IPS DF 6.9 (cell line): ENCODE results near the gene PARD3B.

Experiments
- DNase-seq: peaks from one replicate; pipeline ENCODE4 v3.0.0-alpha.2; 2013; ENCODE audit warnings: low read depth, low spot score
- H3K27ac ChIP-seq: one replicate; pipeline ENCODE4 v1.5.1; 2013; ENCODE audit warnings: low read length, control low read depth
- H3K27me3 ChIP-seq: 2 replicates; pipeline ENCODE4 v1.6.1; 2013; ENCODE audit warnings: mild to moderate bottlenecking, low read length; ENCODE audit not compliant: control insufficient read depth, insufficient read depth
- H3K36me3 ChIP-seq: 2 replicates; pipeline ENCODE4 v1.6.1; 2013; ENCODE audit warnings: low read length; ENCODE audit not compliant: control insufficient read depth, insufficient read depth
- H3K4me1 ChIP-seq: 2 replicates; pipeline ENCODE4 v1.6.1; 2013; ENCODE audit warnings: low read length; ENCODE audit not compliant: control insufficient read depth, insufficient read depth
- H3K4me3 ChIP-seq: 2 replicates; pipeline ENCODE4 v1.5.1; 2013; ENCODE audit warnings: mild to moderate bottlenecking, low read length
- H3K9me3 ChIP-seq: 2 replicates; pipeline ENCODE4 v1.6.1; 2013; ENCODE audit warnings: low read length, inconsistent platforms; ENCODE audit not compliant: control insufficient read depth, insufficient read depth
- WGBS: extraction: QIAGEN DNeasy Blood & Tissue Kit; methylation state at CpG from one replicate; pipeline ENCODE4 v1.1.7; 2013; ENCODE audit warnings: mixed read lengths, missing lambda C conversion rate; ENCODE audit not compliant: insufficient read length, insufficient coverage; 5-methylcytosine and 5-hydroxymethylcytosine counted together

PARD3B gene

GRCh38 chr2:204900487-204900886 lies 355.2 kb downstream of the PARD3B start:
- Histone ChIP-seq H3K9me3 (no peaks in the 10 kb centered on the region), H3K27ac (no peak overlapping the region), H3K36me3 (no peaks in the 10 kb centered on the region), H3K4me3 (no peak overlapping the region), H3K27me3 (no peaks in the 10 kb centered on the region), H3K4me1 (no peaks in the 10 kb centered on the region)
- WGBS, result no CpG with 5 or more reads among the region's 2 CpGs
- no peak for DNase-seq

GRCh38 chr2:204900910-204901309 lies 355.6 kb downstream of the PARD3B start:
- WGBS, result no CpG with 5 or more reads among the region's 1 CpG
- no peaks in the 10 kb centered on the region for H3K9me3 ChIP-seq
- no peaks in the 10 kb centered on the region for H3K27me3 ChIP-seq
- H3K27ac ChIP-seq, result no peak overlapping the region
- H3K4me3 ChIP-seq, result no peak overlapping the region
- H3K36me3 ChIP-seq, result no peaks in the 10 kb centered on the region
- no peaks in the 10 kb centered on the region for H3K4me1 ChIP-seq
- no peak for DNase-seq

- no peaks in the 10 kb centered on the region for H3K36me3 ChIP-seq
- no peak for DNase-seq
- no peaks in the 10 kb centered on the region for H3K4me1 ChIP-seq
- no peaks in the 10 kb centered on the region for H3K9me3 ChIP-seq
- WGBS, result no CpG with 5 or more reads among the region's 1 CpG
- H3K27ac ChIP-seq, result no peak overlapping the region
- H3K27me3 ChIP-seq, result no peaks in the 10 kb centered on the region
- no peak overlapping the region for H3K4me3 ChIP-seq
Observed at GRCh38 chr2:204901591-204901990, 356.3 kb downstream of the PARD3B start.

- no peaks in the 10 kb centered on the region for H3K4me1 ChIP-seq
- no peaks in the 10 kb centered on the region for H3K9me3 ChIP-seq
- WGBS, result no CpG with 5 or more reads among the region's 2 CpGs
- H3K27ac ChIP-seq, result no peak overlapping the region
- no peaks in the 10 kb centered on the region for H3K36me3 ChIP-seq
- H3K4me3 ChIP-seq, result no peak overlapping the region
- no peak for DNase-seq
- H3K27me3 ChIP-seq, result no peaks in the 10 kb centered on the region
Observed at GRCh38 chr2:204909791-204910190, 364.5 kb downstream of the PARD3B start.

GRCh38 chr2:204913312-204913711 lies 368.0 kb downstream of the PARD3B start:
- WGBS, result no CpG with 5 or more reads among the region's 3 CpGs
- Histone ChIP-seq H3K36me3 (no peaks in the 10 kb centered on the region), H3K27me3 (no peaks in the 10 kb centered on the region), H3K9me3 (no peaks in the 10 kb centered on the region), H3K27ac (no peak overlapping the region), H3K4me3 (no peak overlapping the region), H3K4me1 (no peaks in the 10 kb centered on the region)
- no peak for DNase-seq

- DNase-seq, result no peak
- Histone ChIP-seq H3K27ac (no peak overlapping the region), H3K27me3 (no peaks in the 10 kb centered on the region), H3K9me3 (no peaks in the 10 kb centered on the region), H3K4me1 (no peaks in the 10 kb centered on the region), H3K4me3 (no peak overlapping the region), H3K36me3 (no peaks in the 10 kb centered on the region)
- no CpG with 5 or more reads among the region's 8 CpGs for WGBS
Observed at GRCh38 chr2:204913854-204914464, 368.7 kb downstream of the PARD3B start.

GRCh38 chr2:204914708-204915107 lies 369.4 kb downstream of the PARD3B start:
- no peaks in the 10 kb centered on the region for H3K4me1 ChIP-seq
- no CpG with 5 or more reads among the region's 9 CpGs for whole genome bisulfite sequencing
- no peak for DNase-seq

GRCh38 chr2:204917089-204917701 lies 371.9 kb downstream of the PARD3B start:
- no peak for DNase-seq
- H3K36me3 ChIP-seq, result no peaks in the 10 kb centered on the region
- WGBS, result no CpG with 5 or more reads among the region's 2 CpGs
- H3K27me3 ChIP-seq, result no peaks in the 10 kb centered on the region
- H3K9me3 ChIP-seq, result no peaks in the 10 kb centered on the region
- no peak overlapping the region for H3K27ac ChIP-seq
- H3K4me1 ChIP-seq, result no peaks in the 10 kb centered on the region
- no peak overlapping the region for H3K4me3 ChIP-seq

More at GRCh38 chr2:204914708-204915107, 369.4 kb downstream of the PARD3B start:
- Histone ChIP-seq H3K27me3 (no peaks in the 10 kb centered on the region), H3K4me3 (no peak overlapping the region), H3K9me3 (no peaks in the 10 kb centered on the region), H3K27ac (no peak overlapping the region), H3K36me3 (no peaks in the 10 kb centered on the region)

GRCh38 chr2:204920776-204921175 lies 375.5 kb downstream of the PARD3B start:
- no peak overlapping the region for H3K4me3 ChIP-seq
- no peaks in the 10 kb centered on the region for H3K36me3 ChIP-seq
- no peaks in the 10 kb centered on the region for H3K9me3 ChIP-seq
- no peak overlapping the region for H3K27ac ChIP-seq
- H3K4me1 ChIP-seq, result no peaks in the 10 kb centered on the region
- H3K27me3 ChIP-seq, result no peaks in the 10 kb centered on the region
- DNase-seq, result no peak
- no CpG with 5 or more reads among the region's 2 CpGs for WGBS

GRCh38 chr2:204923957-204924356 lies 378.7 kb downstream of the PARD3B start:
- H3K27me3 ChIP-seq, result no peaks in the 10 kb centered on the region
- no peak overlapping the region for H3K4me3 ChIP-seq
- no peaks in the 10 kb centered on the region for H3K4me1 ChIP-seq
- H3K27ac ChIP-seq, result no peak overlapping the region
- no peaks in the 10 kb centered on the region for H3K36me3 ChIP-seq
- H3K9me3 ChIP-seq, result no peaks in the 10 kb centered on the region
- no peak for DNase-seq

- Histone ChIP-seq H3K27ac (no peak overlapping the region), H3K9me3 (no peaks in the 10 kb centered on the region), H3K4me1 (no peaks in the 10 kb centered on the region), H3K4me3 (no peak overlapping the region), H3K27me3 (no peaks in the 10 kb centered on the region), H3K36me3 (no peaks in the 10 kb centered on the region)
- DNase-seq, result no peak
Observed at GRCh38 chr2:204931562-204931961, 386.3 kb downstream of the PARD3B start.
